Measurements from ENCODE around the gene NKX2-1. TPM values are rescaled to one million over a fixed set of nuclear protein-coding genes. Genes with fewer than 3 reads are reported as not detected.

The NKX2-1 gene
- total RNA-seq, 3 donors from 2014 or later (not counting 1 experiment from before 2014, with no cell fraction given), result not detected

DNA sequence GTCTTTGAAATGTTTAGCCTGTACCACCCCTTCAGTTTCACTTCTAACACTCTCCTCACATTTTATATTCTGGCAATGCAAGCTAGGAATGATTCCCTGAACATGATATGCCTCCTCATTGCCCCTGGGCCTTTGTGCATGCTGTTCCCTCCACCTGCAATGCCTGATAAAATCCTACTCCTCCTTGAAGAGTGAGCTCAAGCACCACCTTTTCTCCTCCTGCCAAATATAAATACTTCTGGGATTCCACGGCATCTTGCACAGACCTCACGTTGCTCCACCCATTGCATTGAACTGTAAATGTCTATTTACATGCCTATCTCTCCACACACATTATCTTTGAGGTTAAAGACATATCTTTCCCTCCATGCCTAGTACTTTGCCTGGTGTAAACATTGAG, 21.1 kb downstream of the NKX2-1 start:
- H3K9me3 ChIP-seq (ENCODE audit: control insufficient read depth, insufficient read depth, low read length), result peaks cover 2% of the 10 kb centered on the region
- H3K4me1 Mint-ChIP-seq, result no peaks in the 10 kb centered on the region
- H3K4me3 ChIP-seq (ENCODE audit: low read length), result no peak overlapping the region
- H3K27me3 ChIP-seq (ENCODE audit: control insufficient read depth, insufficient read depth, low read length), result peaks cover 26% of the 10 kb centered on the region
- ATAC-seq (no peak), DNase-seq (no peak)
- no peaks in the 10 kb centered on the region for H3K4me1 ChIP-seq (ENCODE audit: control insufficient read depth, insufficient read depth, low read length)
- peaks cover 7% of the 10 kb centered on the region for H3K36me3 Mint-ChIP-seq
- 5% methylated on average over 2 of the region's 2 CpGs for WGBS (ENCODE audit: insufficient coverage)
- H3K27ac ChIP-seq (ENCODE audit: low read length), result no peak overlapping the region
- no peak overlapping the region for H3K27ac Mint-ChIP-seq
- H3K9me3 Mint-ChIP-seq, result no peaks in the 10 kb centered on the region
- TF ChIP-seq, protein P1, sequence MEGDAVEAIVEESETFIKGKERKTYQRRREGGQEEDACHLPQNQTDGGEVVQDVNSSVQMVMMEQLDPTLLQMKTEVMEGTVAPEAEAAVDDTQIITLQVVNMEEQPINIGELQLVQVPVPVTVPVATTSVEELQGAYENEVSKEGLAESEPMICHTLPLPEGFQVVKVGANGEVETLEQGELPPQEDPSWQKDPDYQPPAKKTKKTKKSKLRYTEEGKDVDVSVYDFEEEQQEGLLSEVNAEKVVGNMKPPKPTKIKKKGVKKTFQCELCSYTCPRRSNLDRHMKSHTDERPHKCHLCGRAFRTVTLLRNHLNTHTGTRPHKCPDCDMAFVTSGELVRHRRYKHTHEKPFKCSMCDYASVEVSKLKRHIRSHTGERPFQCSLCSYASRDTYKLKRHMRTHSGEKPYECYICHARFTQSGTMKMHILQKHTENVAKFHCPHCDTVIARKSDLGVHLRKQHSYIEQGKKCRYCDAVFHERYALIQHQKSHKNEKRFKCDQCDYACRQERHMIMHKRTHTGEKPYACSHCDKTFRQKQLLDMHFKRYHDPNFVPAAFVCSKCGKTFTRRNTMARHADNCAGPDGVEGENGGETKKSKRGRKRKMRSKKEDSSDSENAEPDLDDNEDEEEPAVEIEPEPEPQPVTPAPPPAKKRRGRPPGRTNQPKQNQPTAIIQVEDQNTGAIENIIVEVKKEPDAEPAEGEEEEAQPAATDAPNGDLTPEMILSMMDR (IDR thresholded peaks at IDR 0.05), result no peak
- no peak overlapping the region for H3K4me3 Mint-ChIP-seq
- peaks cover 29 to 51% of the 10 kb centered on the region in 2 donors for H3K27me3 Mint-ChIP-seq (ENCODE audit: low read depth in 2 of 2)
- intact Hi-C loops (cut with micrococcal nuclease), result no loop called here
- no peaks in the 10 kb centered on the region for H3K36me3 ChIP-seq (ENCODE audit: control insufficient read depth, insufficient read depth, low read length)

DNA sequence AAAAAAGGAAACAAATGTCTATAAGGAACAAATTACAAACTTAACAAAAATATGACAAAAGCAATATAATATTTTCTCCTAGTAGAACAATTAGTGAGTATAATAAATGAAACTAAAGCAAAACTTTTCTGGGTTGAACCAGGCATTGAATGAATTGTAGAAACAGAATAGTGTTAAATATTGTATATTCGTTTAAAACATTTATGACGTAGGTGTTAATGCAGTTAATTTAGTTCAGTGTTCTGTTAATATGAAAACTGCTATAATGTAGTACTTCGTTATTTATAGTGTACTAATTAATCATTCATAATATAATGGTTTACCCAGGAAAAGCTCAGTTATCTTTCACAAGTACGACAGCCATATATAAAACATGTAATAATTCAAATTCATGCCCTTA, 23.7 kb downstream of the NKX2-1 start:
- DNase-seq (no peak), ATAC-seq (no peak)
- H3K9me3 Mint-ChIP-seq, result peaks cover 0 to 2% of the 10 kb centered on the region in 2 donors
- no peak overlapping the region for H3K27ac ChIP-seq (ENCODE audit: low read length)
- H3K4me3 Mint-ChIP-seq, result no peak overlapping the region
- TF ChIP-seq, protein P1 (IDR thresholded peaks at IDR 0.05), result no peak
- no peaks in the 10 kb centered on the region for H3K36me3 Mint-ChIP-seq
- no peaks in the 10 kb centered on the region for H3K36me3 ChIP-seq (ENCODE audit: control insufficient read depth, insufficient read depth, low read length)
- no peak overlapping the region for H3K27ac Mint-ChIP-seq
- peaks cover 16% of the 10 kb centered on the region for H3K27me3 ChIP-seq (ENCODE audit: control insufficient read depth, insufficient read depth, low read length)
- H3K4me3 ChIP-seq (ENCODE audit: low read length), result no peak overlapping the region
- H3K4me1 ChIP-seq (ENCODE audit: control insufficient read depth, insufficient read depth, low read length), result no peaks in the 10 kb centered on the region
- no peaks in the 10 kb centered on the region for H3K9me3 ChIP-seq (ENCODE audit: control insufficient read depth, insufficient read depth, low read length)
- intact Hi-C loops (cut with micrococcal nuclease), result no loop called here
- H3K4me1 Mint-ChIP-seq, result no peaks in the 10 kb centered on the region
- peaks cover 16 to 27% of the 10 kb centered on the region in 2 donors for H3K27me3 Mint-ChIP-seq (ENCODE audit: low read depth in 2 of 2)
- 80% methylated on average over 2 of the region's 4 CpGs for WGBS (ENCODE audit: insufficient coverage)

DNA sequence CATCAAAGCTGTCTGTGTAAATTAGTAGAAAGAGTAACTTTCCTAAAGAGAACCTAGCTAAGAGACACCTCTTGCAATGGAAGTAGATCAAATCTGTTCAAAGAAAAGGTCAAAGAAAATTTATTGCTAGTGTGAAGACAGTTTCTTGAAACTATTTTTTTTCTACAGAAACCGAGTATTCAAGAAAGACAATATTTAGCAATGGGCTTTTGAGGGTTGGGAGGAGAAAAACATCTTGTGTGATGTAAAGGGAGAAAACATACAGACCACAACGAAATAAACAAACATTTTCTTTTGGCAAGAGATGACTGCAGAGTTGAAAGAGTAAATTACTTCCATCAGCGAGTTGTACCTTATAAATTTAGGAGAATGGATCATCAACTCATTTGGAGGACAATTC, 24.4 kb downstream of the NKX2-1 start:
- H3K27me3 Mint-ChIP-seq (ENCODE audit: low read depth in 2 of 2), result peaks cover 16 to 24% of the 10 kb centered on the region in 2 donors

DNA sequence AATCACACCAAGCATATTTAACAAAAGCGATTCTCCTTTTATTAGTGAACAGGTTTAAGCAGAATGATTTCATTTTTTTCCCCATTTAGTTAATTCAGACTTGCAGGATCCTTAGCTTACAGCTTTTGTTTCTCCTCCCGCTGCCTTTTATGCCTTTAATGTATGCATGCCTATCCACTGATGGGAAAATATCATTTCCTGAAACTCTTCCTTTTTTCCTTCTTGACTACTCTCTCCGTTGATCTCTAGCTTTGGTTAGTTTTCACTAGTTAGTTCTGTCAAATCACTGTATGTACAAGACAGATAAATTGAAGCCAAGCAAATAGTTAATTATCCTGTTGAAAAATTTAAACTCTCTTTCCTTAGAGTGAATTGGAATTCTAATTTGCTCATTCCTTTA, 26.3 kb downstream of the NKX2-1 start:
- Histone ChIP-seq H3K36me3 (ENCODE audit: control insufficient read depth, insufficient read depth, low read length) (no peaks in the 10 kb centered on the region), H3K4me1 (ENCODE audit: control insufficient read depth, insufficient read depth, low read length) (no peaks in the 10 kb centered on the region), H3K4me3 (ENCODE audit: low read length) (no peak overlapping the region), H3K27ac (ENCODE audit: low read length) (no peak overlapping the region), H3K27me3 (ENCODE audit: control insufficient read depth, insufficient read depth, low read length) (peaks cover 8% of the 10 kb centered on the region), H3K9me3 (ENCODE audit: control insufficient read depth, insufficient read depth, low read length) (no peaks in the 10 kb centered on the region)
- peaks cover 0 to 2% of the 10 kb centered on the region in 2 donors for H3K9me3 Mint-ChIP-seq
- ATAC-seq, result no peak
- intact Hi-C loops (cut with micrococcal nuclease), result no loop called here
- H3K4me1 Mint-ChIP-seq, result no peaks in the 10 kb centered on the region
- TF ChIP-seq, protein P1 (IDR thresholded peaks at IDR 0.05), result no peak
- H3K27me3 Mint-ChIP-seq (ENCODE audit: low read depth in 2 of 2), result peaks cover 9 to 10% of the 10 kb centered on the region in 2 donors
- WGBS (ENCODE audit: insufficient coverage), result 49% methylated on average over 2 of the region's 3 CpGs
- H3K36me3 Mint-ChIP-seq, result no peaks in the 10 kb centered on the region
- no peak overlapping the region for H3K27ac Mint-ChIP-seq
- DNase-seq, result no peak
- no peak overlapping the region for H3K4me3 Mint-ChIP-seq

More for the DNA sequence above, 24.4 kb downstream of the NKX2-1 start:
- Histone ChIP-seq H3K27me3 (ENCODE audit: control insufficient read depth, insufficient read depth, low read length) (peaks cover 14% of the 10 kb centered on the region), H3K4me1 (ENCODE audit: control insufficient read depth, insufficient read depth, low read length) (no peaks in the 10 kb centered on the region), H3K4me3 (ENCODE audit: low read length) (no peak overlapping the region), H3K9me3 (ENCODE audit: control insufficient read depth, insufficient read depth, low read length) (no peaks in the 10 kb centered on the region), H3K27ac (ENCODE audit: low read length) (no peak overlapping the region), H3K36me3 (ENCODE audit: control insufficient read depth, insufficient read depth, low read length) (no peaks in the 10 kb centered on the region)
- Mint-ChIP-seq H3K27ac (no peak overlapping the region), H3K9me3 (peaks cover 0 to 2% of the 10 kb centered on the region in 2 donors), H3K4me1 (no peaks in the 10 kb centered on the region), H3K4me3 (no peak overlapping the region), H3K36me3 (no peaks in the 10 kb centered on the region)
- ATAC-seq (no peak), DNase-seq (no peak)
- no CpG with 5 or more reads among the region's 3 CpGs for WGBS (ENCODE audit: insufficient coverage)
- intact Hi-C loops (cut with micrococcal nuclease), result no loop called here
- TF ChIP-seq, protein P1 (IDR thresholded peaks at IDR 0.05), result no peak
